ENCODE measurements around the gene PRKG1. TPM values are rescaled to one million over a fixed set of nuclear protein-coding genes. Genes with fewer than 3 reads are reported as not detected.

PRKG1 gene
- total and polyA plus RNA-seq, 7 experiments from 2014 or later: 0.19 TPM; not detected in 6

- intact Hi-C loops (cut with micrococcal nuclease): no loop called here
- ChIA-PET POLR2A (no interaction called here), CTCF (no interaction called here)
- Histone ChIP-seq H3K4me1 (ENCODE audit: control insufficient read depth in 2 of 2, insufficient read depth in 2 of 2, low read length in 2 of 2) (no peaks in the 10 kb centered on the region), H3K9me3 (ENCODE audit: control insufficient read depth in 2 of 3, low read length in 3 of 3) (no peaks in the 10 kb centered on the region), H3K27ac (ENCODE audit: low read depth, low read length) (no peak overlapping the region), H3K4me3 (ENCODE audit: low read length) (no peak overlapping the region), H3K27me3 (ENCODE audit: control insufficient read depth in 2 of 2, insufficient read depth in 2 of 2, low read length in 2 of 2) (no peaks in the 10 kb centered on the region), H3K36me3 (ENCODE audit: control insufficient read depth in 2 of 3, insufficient read depth in 3 of 3, low read length in 3 of 3) (no peaks in the 10 kb centered on the region)
- Mint-ChIP-seq H3K4me3 (no peak overlapping the region), H3K9me3 (peaks cover 0 to 3% (median 0%) of the 10 kb centered on the region in 11 donors), H3K36me3 (no peaks in the 10 kb centered on the region), H3K27ac (no peak overlapping the region), H3K4me1 (no peaks in the 10 kb centered on the region), H3K27me3 (peaks cover 6 to 26% (median 9%) of the 10 kb centered on the region in 5 donors)
- DNase-seq: no peak
- ATAC-seq: no peak
Measured at GRCh38 chr10:51659344-51659743, 585.1 kb downstream of the PRKG1 start.

GRCh38 chr10:51663086-51663485, 588.8 kb downstream of the PRKG1 start:
- H3K9me3 Mint-ChIP-seq: peaks cover 0 to 3% (median 0%) of the 10 kb centered on the region in 11 donors
- Histone ChIP-seq H3K27me3 (ENCODE audit: control insufficient read depth in 2 of 2, insufficient read depth in 2 of 2, low read length in 2 of 2) (no peaks in the 10 kb centered on the region), H3K4me3 (ENCODE audit: low read length) (no peak overlapping the region), H3K9me3 (ENCODE audit: control insufficient read depth in 2 of 3, low read length in 3 of 3) (no peaks in the 10 kb centered on the region), H3K27ac (ENCODE audit: low read depth, low read length) (no peak overlapping the region), H3K4me1 (ENCODE audit: control insufficient read depth in 2 of 2, insufficient read depth in 2 of 2, low read length in 2 of 2) (no peaks in the 10 kb centered on the region), H3K36me3 (ENCODE audit: control insufficient read depth in 2 of 3, insufficient read depth in 3 of 3, low read length in 3 of 3) (no peaks in the 10 kb centered on the region)
- H3K4me1 Mint-ChIP-seq: no peaks in the 10 kb centered on the region
- no peak overlapping the region for H3K27ac Mint-ChIP-seq
- ChIA-PET POLR2A (no interaction called here), CTCF (no interaction called here)
- DNase-seq (no peak), ATAC-seq (no peak)
- H3K36me3 Mint-ChIP-seq: no peaks in the 10 kb centered on the region
- H3K4me3 Mint-ChIP-seq: no peak overlapping the region
- H3K27me3 Mint-ChIP-seq: peaks cover 0 to 23% (median 13%) of the 10 kb centered on the region in 5 donors
- intact Hi-C loops (cut with micrococcal nuclease): no loop called here

GRCh38 chr10:51666456-51666855, 592.2 kb downstream of the PRKG1 start:
- POLR2A ChIA-PET: no interaction called here
- Mint-ChIP-seq H3K36me3 (no peaks in the 10 kb centered on the region), H3K27me3 (peaks cover 7 to 30% (median 14%) of the 10 kb centered on the region in 5 donors), H3K27ac (no peak overlapping the region), H3K9me3 (peaks cover 0 to 4% (median 1%) of the 10 kb centered on the region in 11 donors), H3K4me1 (no peaks in the 10 kb centered on the region), H3K4me3 (no peak overlapping the region)
- Histone ChIP-seq H3K27me3 (ENCODE audit: control insufficient read depth in 2 of 2, insufficient read depth in 2 of 2, low read length in 2 of 2) (no peaks in the 10 kb centered on the region), H3K4me3 (ENCODE audit: low read length) (no peak overlapping the region), H3K27ac (ENCODE audit: low read depth, low read length) (no peak overlapping the region), H3K36me3 (ENCODE audit: control insufficient read depth in 2 of 3, insufficient read depth in 3 of 3, low read length in 3 of 3) (no peaks in the 10 kb centered on the region), H3K4me1 (ENCODE audit: control insufficient read depth in 2 of 2, insufficient read depth in 2 of 2, low read length in 2 of 2) (no peaks in the 10 kb centered on the region), H3K9me3 (ENCODE audit: control insufficient read depth in 2 of 3, low read length in 3 of 3) (no peaks in the 10 kb centered on the region)
- intact Hi-C loops (cut with micrococcal nuclease): no loop called here
- DNase-seq: no peak
- ATAC-seq: no peak
- CTCF ChIA-PET: no interaction called here

GRCh38 chr10:51667678-51668335, 593.5 kb downstream of the PRKG1 start:
- H3K4me1 ChIP-seq (ENCODE audit: control insufficient read depth in 2 of 2, insufficient read depth in 2 of 2, low read length in 2 of 2): no peaks in the 10 kb centered on the region
- H3K36me3 ChIP-seq (ENCODE audit: control insufficient read depth in 2 of 3, insufficient read depth in 3 of 3, low read length in 3 of 3): no peaks in the 10 kb centered on the region
- Mint-ChIP-seq H3K9me3 (peaks cover 0 to 17% (median 6%) of the 10 kb centered on the region in 11 donors), H3K36me3 (no peaks in the 10 kb centered on the region), H3K4me1 (no peaks in the 10 kb centered on the region), H3K4me3 (no peak overlapping the region), H3K27ac (peak overlapping the region in 1 of 9 donors; percentile 46), H3K27me3 (peaks cover 11 to 41% (median 19%) of the 10 kb centered on the region in 5 donors)
- DNase-seq: no peak
- no peaks in the 10 kb centered on the region for H3K9me3 ChIP-seq (ENCODE audit: control insufficient read depth in 2 of 3, low read length in 3 of 3)
- H3K27ac ChIP-seq (ENCODE audit: low read depth, low read length): no peak overlapping the region
- H3K27me3 ChIP-seq (ENCODE audit: control insufficient read depth in 2 of 2, insufficient read depth in 2 of 2, low read length in 2 of 2): no peaks in the 10 kb centered on the region
- intact Hi-C loops (cut with micrococcal nuclease): no loop called here
- H3K4me3 ChIP-seq (ENCODE audit: low read length): no peak overlapping the region
- no peak for ATAC-seq
- POLR2A ChIA-PET: no interaction called here
- CTCF ChIA-PET: no interaction called here

- H3K36me3 Mint-ChIP-seq: peaks cover 0 to 3% (median 0%) of the 10 kb centered on the region in 5 donors
- ATAC-seq: no peak
- peaks cover 0 to 21% (median 6%) of the 10 kb centered on the region in 11 donors for H3K9me3 Mint-ChIP-seq
- Histone ChIP-seq H3K27ac (ENCODE audit: low read depth, low read length) (no peak overlapping the region), H3K27me3 (ENCODE audit: control insufficient read depth in 2 of 2, insufficient read depth in 2 of 2, low read length in 2 of 2) (no peaks in the 10 kb centered on the region), H3K4me1 (ENCODE audit: control insufficient read depth in 2 of 2, insufficient read depth in 2 of 2, low read length in 2 of 2) (no peaks in the 10 kb centered on the region), H3K36me3 (ENCODE audit: control insufficient read depth in 2 of 3, insufficient read depth in 3 of 3, low read length in 3 of 3) (no peaks in the 10 kb centered on the region), H3K9me3 (ENCODE audit: control insufficient read depth in 2 of 3, low read length in 3 of 3) (no peaks in the 10 kb centered on the region), H3K4me3 (ENCODE audit: low read length) (no peak overlapping the region)
- no peak overlapping the region for H3K27ac Mint-ChIP-seq
- H3K27me3 Mint-ChIP-seq: peaks cover 11 to 45% (median 22%) of the 10 kb centered on the region in 5 donors
- H3K4me1 Mint-ChIP-seq: no peaks in the 10 kb centered on the region
- CTCF ChIA-PET: no interaction called here
- intact Hi-C loops (cut with micrococcal nuclease): no loop called here
- POLR2A ChIA-PET: interaction anchor here (0.7 kb wide), 1 partner anchor 913 kb away, joined by 7 read pairs; no protein-coding TSS in a partner anchor
- no peak for DNase-seq
- H3K4me3 Mint-ChIP-seq: no peak overlapping the region
Measured at GRCh38 chr10:51668336-51668689, 594.0 kb downstream of the PRKG1 start.

- Histone ChIP-seq H3K27ac (ENCODE audit: low read depth, low read length) (no peak overlapping the region), H3K4me1 (ENCODE audit: control insufficient read depth in 2 of 2, insufficient read depth in 2 of 2, low read length in 2 of 2) (no peaks in the 10 kb centered on the region), H3K36me3 (ENCODE audit: control insufficient read depth in 2 of 3, insufficient read depth in 3 of 3, low read length in 3 of 3) (no peaks in the 10 kb centered on the region), H3K9me3 (ENCODE audit: control insufficient read depth in 2 of 3, low read length in 3 of 3) (no peaks in the 10 kb centered on the region), H3K4me3 (ENCODE audit: low read length) (no peak overlapping the region), H3K27me3 (ENCODE audit: control insufficient read depth in 2 of 2, insufficient read depth in 2 of 2, low read length in 2 of 2) (no peaks in the 10 kb centered on the region)
- CTCF ChIA-PET: no interaction called here
- ATAC-seq: no peak
- Mint-ChIP-seq H3K4me1 (no peaks in the 10 kb centered on the region), H3K27me3 (peaks cover 11 to 47% (median 23%) of the 10 kb centered on the region in 5 donors), H3K36me3 (peaks cover 0 to 4% (median 0%) of the 10 kb centered on the region in 5 donors), H3K4me3 (no peak overlapping the region), H3K9me3 (peaks cover 0 to 22% (median 6%) of the 10 kb centered on the region in 11 donors), H3K27ac (no peak overlapping the region)
- POLR2A ChIA-PET: interaction anchor here (0.7 kb wide), 1 partner anchor 912 kb away, joined by 7 read pairs; no protein-coding TSS in a partner anchor
- intact Hi-C loops (cut with micrococcal nuclease): no loop called here
- DNase-seq: no peak
Measured at GRCh38 chr10:51669041-51669440, 594.8 kb downstream of the PRKG1 start.

GRCh38 chr10:51672039-51672535, 597.8 kb downstream of the PRKG1 start:
- no peaks in the 10 kb centered on the region for H3K36me3 ChIP-seq (ENCODE audit: control insufficient read depth in 2 of 3, insufficient read depth in 3 of 3, low read length in 3 of 3)
- H3K4me1 Mint-ChIP-seq: no peaks in the 10 kb centered on the region
- H3K27me3 ChIP-seq (ENCODE audit: control insufficient read depth in 2 of 2, insufficient read depth in 2 of 2, low read length in 2 of 2): no peaks in the 10 kb centered on the region
- peaks cover 0 to 22% (median 6%) of the 10 kb centered on the region in 11 donors for H3K9me3 Mint-ChIP-seq
- H3K4me1 ChIP-seq (ENCODE audit: control insufficient read depth in 2 of 2, insufficient read depth in 2 of 2, low read length in 2 of 2): no peaks in the 10 kb centered on the region
- H3K27ac Mint-ChIP-seq: no peak overlapping the region
- CTCF ChIA-PET: no interaction called here
- POLR2A ChIA-PET: no interaction called here
- H3K27ac ChIP-seq (ENCODE audit: low read depth, low read length): no peak overlapping the region
- ATAC-seq (no peak), DNase-seq (no peak)
- peaks cover 11 to 56% (median 28%) of the 10 kb centered on the region in 5 donors for H3K27me3 Mint-ChIP-seq
- no peak overlapping the region for H3K4me3 ChIP-seq (ENCODE audit: low read length)
- no peaks in the 10 kb centered on the region for H3K9me3 ChIP-seq (ENCODE audit: control insufficient read depth in 2 of 3, low read length in 3 of 3)
- no peak overlapping the region for H3K4me3 Mint-ChIP-seq
- intact Hi-C loops (cut with micrococcal nuclease): no loop called here
- peaks cover 0 to 4% (median 0%) of the 10 kb centered on the region in 5 donors for H3K36me3 Mint-ChIP-seq

Measured in naive thymus-derived CD4-positive, alpha-beta T cell (primary cell).